PC-9 (cell line): ENCODE results near the gene LYZL6.

Source experiments
- EZH2 ChIP-seq: fragments of 200-600 bp; sonication (generic); IDR thresholded peaks from 2 replicates; pipeline ENCODE4 v1.8.0; 2017; ENCODE audit warnings: antibody characterized with exemption, low read depth
- TF ChIP-seq, protein P1 (sequence below): fragments of 200-600 bp; sonication (generic); conservative IDR thresholded peaks from 2 replicates; pipeline ENCODE4 v1.6.1; 2017; ENCODE audit warnings: mixed run types, antibody characterized with exemption, mild to moderate bottlenecking, moderate library complexity

DNA sequence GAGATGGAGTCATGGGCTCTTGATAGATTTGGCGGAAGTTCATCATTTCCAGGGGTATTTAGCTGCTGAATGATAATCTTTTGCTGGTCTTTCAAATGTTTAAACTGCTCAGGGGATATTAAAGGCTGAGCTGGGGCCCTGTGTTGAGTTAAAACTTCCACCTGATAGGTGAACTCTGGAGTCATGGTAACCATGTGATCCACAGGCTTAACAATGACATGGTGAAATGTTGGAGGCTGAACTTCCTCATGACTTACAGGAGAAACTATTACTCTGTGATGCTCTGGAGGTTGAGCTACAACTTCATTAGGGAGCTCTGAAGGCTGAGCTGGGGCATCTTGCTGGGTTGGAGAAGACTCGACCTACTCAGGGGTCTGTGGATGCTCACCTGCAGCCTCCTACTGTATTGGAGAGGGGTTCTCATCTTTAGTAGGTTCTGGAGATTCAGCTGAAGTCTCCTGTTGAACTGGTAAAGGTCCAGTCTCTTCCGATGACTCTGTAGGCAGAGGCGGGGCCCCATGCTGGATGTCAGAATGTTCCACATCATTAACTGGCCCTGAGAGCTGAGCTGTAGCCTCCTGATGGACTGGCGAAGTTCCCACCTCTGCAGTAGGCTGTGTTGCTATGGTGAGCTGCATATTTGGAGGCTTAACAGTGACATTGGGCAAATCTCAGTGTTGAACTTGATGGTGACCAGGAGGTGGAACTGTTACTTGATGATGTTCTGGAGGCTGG is 37.2 kb downstream of the LYZL6 start:
- TF ChIP-seq, protein P1, sequence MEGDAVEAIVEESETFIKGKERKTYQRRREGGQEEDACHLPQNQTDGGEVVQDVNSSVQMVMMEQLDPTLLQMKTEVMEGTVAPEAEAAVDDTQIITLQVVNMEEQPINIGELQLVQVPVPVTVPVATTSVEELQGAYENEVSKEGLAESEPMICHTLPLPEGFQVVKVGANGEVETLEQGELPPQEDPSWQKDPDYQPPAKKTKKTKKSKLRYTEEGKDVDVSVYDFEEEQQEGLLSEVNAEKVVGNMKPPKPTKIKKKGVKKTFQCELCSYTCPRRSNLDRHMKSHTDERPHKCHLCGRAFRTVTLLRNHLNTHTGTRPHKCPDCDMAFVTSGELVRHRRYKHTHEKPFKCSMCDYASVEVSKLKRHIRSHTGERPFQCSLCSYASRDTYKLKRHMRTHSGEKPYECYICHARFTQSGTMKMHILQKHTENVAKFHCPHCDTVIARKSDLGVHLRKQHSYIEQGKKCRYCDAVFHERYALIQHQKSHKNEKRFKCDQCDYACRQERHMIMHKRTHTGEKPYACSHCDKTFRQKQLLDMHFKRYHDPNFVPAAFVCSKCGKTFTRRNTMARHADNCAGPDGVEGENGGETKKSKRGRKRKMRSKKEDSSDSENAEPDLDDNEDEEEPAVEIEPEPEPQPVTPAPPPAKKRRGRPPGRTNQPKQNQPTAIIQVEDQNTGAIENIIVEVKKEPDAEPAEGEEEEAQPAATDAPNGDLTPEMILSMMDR: no peak
- no peak for TF ChIP-seq EZH2
